Vagina (tissue), 2 donors: Measurements from ENCODE around the gene KRT3. TPM values are rescaled to one million over a fixed set of nuclear protein-coding genes. Genes with fewer than 3 reads are reported as not detected.

Experiments used
- DNase-seq, 2 donors: peaks; one replicate each; pipeline ENCODE4 v3.0.0-alpha.2; 2017; ENCODE audit errors: extremely low spot score in 2 of 2
- H3K27ac ChIP-seq: fragments of 200-600 bp; sonication (generic); one replicate; pipeline ENCODE4 v1.5.1; 2019
- H3K27me3 ChIP-seq: fragments of 200-600 bp; sonication (generic); one replicate; pipeline ENCODE4 v1.5.1; 2019
- H3K36me3 ChIP-seq, 2 donors: fragments of 200-600 bp; sonication (generic); one replicate each; pipeline ENCODE4 v1.5.1; 2017 to 2019
- H3K4me1 ChIP-seq: fragments of 200-600 bp; sonication (generic); one replicate; pipeline ENCODE4 v1.5.1; 2019
- H3K4me3 ChIP-seq, 2 donors: fragments of 200-600 bp; sonication (generic); 1 replicate in 1 of 2; 2 replicates in 1 of 2; pipeline ENCODE4 v1.5.1; 2016 to 2019
- H3K9me3 ChIP-seq: fragments of 200-600 bp; sonication (generic); one replicate; pipeline ENCODE4 v1.5.1; 2019
- POLR2A ChIP-seq, 2 donors: fragments of 450-650 bp; IDR thresholded peaks; one replicate each; pipeline ENCODE4 v1.6.1; 2017; ENCODE audit warnings: antibody characterized with exemption in 2 of 2, mild to moderate bottlenecking in 2 of 2, moderate library complexity in 2 of 2
- POLR2AphosphoS5 ChIP-seq, 2 donors: sonication (generic); formaldehyde crosslinking; IDR thresholded peaks; one replicate each; pipeline ENCODE4 v1.9.0; 2017; ENCODE audit warnings: antibody characterized with exemption in 2 of 2, mild to moderate bottlenecking in 2 of 2, low read depth in 1 of 2; ENCODE audit not compliant: insufficient read depth in 1 of 2
- intact Hi-C: fragments of 100-400 bp; cut with DNase I; formaldehyde crosslinking; loops from one replicate; pipeline ENCODE4 v1.15.1; 2023
- total RNA-seq: library from RNA; depleted of rRNA; stranded (reverse); fragments of >200 nt; gene quantifications from one replicate; pipeline ENCODE4 v1.2.3, GENCODE V29; 2016
- TF ChIP-seq, protein P1 (sequence below), 3 experiments: fragments of 450-650 bp in 2 of 3; fragments of 200-600 bp in 1 of 3; sonication (generic) in 1 of 3; IDR thresholded peaks; one replicate each; pipeline ENCODE4 v1.5.1; 2017 to 2019; ENCODE audit warnings: antibody characterized with exemption in 3 of 3, mild to moderate bottlenecking in 2 of 3, moderate library complexity in 2 of 3

Gene KRT3
- total RNA-seq, 1 donor from 2014 or later = not detected

DNA sequence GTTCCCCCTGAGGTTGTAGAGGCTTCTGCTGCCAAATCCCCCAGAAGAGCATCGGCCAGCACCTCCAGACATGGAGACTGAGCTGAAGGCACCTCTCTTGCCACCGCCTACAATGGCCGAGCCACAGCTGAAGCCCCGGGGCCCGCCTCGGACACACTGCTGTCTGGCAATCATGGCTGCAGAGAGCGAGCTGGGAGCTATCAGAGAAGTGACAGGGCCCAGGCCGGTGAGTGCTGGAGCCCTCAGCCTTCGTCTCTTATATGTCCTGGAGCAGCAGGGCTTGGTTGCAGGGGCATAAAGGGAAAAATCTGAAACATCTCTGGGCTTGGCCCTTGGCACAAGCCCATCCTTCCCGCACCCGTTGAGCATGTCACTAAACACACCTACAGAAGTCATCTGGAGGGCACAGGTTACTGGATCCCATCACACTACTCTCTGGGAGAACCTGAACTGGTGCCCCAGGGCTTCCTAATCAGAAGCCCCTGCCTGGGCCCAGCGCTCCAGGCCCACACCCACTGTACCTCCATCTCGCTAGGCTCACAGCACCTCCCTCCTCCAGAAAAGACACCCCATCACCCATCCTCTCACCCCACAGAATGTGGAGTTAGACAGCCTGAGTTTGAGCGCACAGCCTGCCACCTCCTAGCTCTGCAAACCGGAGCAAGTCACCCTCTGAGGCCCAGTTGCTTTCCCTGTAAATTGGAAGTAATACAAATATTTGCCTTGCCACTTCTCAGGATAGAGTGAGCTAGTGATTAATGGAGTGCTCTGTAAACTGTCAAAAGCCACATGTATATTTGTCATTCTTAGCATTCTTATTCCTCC lies 18.2 kb upstream of the KRT3 start, which contains the start of gene KRT4:
TSS of gene KRT4 (minus strand) at position 232 of the 825 bp plus-strand sequence. CDS start at position 174, 58 bp downstream.
- intact Hi-C loops = no loop called here
- no peaks in the 10 kb centered on the region for H3K9me3 ChIP-seq
- no peaks in the 10 kb centered on the region for H3K36me3 ChIP-seq
- H3K27me3 ChIP-seq = no peaks in the 10 kb centered on the region
- TF ChIP-seq POLR2AphosphoS5 (IDR thresholded peaks at IDR 0.05; ENCODE audit: insufficient read depth in 1 of 2, low read depth in 1 of 2) = no peak
- no peak for TF ChIP-seq POLR2A (IDR thresholded peaks at IDR 0.05)
- TF ChIP-seq, protein P1, sequence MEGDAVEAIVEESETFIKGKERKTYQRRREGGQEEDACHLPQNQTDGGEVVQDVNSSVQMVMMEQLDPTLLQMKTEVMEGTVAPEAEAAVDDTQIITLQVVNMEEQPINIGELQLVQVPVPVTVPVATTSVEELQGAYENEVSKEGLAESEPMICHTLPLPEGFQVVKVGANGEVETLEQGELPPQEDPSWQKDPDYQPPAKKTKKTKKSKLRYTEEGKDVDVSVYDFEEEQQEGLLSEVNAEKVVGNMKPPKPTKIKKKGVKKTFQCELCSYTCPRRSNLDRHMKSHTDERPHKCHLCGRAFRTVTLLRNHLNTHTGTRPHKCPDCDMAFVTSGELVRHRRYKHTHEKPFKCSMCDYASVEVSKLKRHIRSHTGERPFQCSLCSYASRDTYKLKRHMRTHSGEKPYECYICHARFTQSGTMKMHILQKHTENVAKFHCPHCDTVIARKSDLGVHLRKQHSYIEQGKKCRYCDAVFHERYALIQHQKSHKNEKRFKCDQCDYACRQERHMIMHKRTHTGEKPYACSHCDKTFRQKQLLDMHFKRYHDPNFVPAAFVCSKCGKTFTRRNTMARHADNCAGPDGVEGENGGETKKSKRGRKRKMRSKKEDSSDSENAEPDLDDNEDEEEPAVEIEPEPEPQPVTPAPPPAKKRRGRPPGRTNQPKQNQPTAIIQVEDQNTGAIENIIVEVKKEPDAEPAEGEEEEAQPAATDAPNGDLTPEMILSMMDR (IDR thresholded peaks at IDR 0.05) = no peak
- H3K4me3 ChIP-seq = no peak within 1 kb of the TSS
- no peak within 1 kb of the TSS for H3K27ac ChIP-seq
- no peaks in the 10 kb centered on the region for H3K4me1 ChIP-seq
- DNase-seq = no peak

DNA sequence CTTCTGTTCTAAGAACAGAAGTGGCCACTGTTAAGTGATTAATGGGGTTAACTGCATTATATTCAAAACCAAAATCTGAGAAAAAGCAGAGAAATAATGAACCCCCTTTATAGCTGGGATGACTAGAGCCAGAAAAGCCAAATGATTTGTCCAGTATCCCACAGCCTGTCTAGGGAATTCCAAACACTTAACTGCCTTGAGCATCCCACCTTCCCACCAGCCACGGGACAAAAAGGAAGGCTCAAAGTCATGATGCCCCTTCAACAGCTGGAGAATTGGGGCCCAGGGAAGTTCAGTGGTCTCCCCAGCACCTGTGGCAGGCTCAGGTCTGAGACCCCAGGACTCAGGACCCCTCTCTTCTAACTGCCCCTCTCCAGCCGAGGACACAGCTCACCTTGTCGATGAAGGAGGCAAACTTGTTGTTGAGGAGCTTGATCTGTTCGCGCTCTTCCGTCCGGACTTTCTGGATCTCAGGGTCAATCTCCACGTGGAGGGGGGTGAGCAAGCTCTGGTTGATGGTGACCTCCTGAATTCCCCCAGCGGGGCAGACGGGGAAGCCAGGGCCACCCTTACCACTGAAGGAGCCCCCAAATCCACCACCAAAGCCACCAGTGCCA lies 17.4 kb upstream of the KRT3 start:
- intact Hi-C loops = no loop called here

DNA sequence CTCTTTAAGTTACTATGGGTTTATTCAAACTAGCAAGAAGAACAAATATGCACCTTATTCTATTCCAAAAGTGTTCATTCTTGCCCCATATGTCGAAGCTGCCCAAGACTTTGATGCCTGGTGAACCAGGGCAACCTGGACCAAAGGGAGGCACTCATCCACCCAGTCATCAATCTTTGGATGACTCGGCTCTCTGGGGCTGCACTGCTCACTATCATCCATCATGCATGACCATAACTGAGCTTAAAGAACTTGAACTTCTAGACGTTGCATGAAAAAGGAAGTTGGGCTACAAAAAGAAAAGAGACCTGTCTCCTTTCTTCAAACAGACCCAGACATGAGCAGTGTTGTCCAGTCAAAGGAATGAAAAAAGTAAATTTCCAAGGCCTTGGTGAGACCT lies 16.8 kb upstream of the KRT3 start:
- no peaks in the 10 kb centered on the region for H3K27me3 ChIP-seq
- no peak for TF ChIP-seq POLR2A (IDR thresholded peaks at IDR 0.05)
- no peak overlapping the region for H3K27ac ChIP-seq
- no peak for DNase-seq
- intact Hi-C loops = no loop called here
- no peak overlapping the region for H3K4me3 ChIP-seq
- no peaks in the 10 kb centered on the region for H3K36me3 ChIP-seq
- H3K9me3 ChIP-seq = no peaks in the 10 kb centered on the region
- no peaks in the 10 kb centered on the region for H3K4me1 ChIP-seq

More for the DNA sequence above, 17.4 kb upstream of the KRT3 start:
- H3K36me3 ChIP-seq = no peaks in the 10 kb centered on the region
- H3K9me3 ChIP-seq = no peaks in the 10 kb centered on the region
- no peaks in the 10 kb centered on the region for H3K4me1 ChIP-seq
- no peak overlapping the region for H3K4me3 ChIP-seq
- DNase-seq = no peak
- no peak overlapping the region for H3K27ac ChIP-seq
- TF ChIP-seq, protein P1 (IDR thresholded peaks at IDR 0.05) = no peak
- TF ChIP-seq POLR2A (IDR thresholded peaks at IDR 0.05) (no peak), POLR2AphosphoS5 (IDR thresholded peaks at IDR 0.05; ENCODE audit: insufficient read depth in 1 of 2, low read depth in 1 of 2) (no peak)
- no peaks in the 10 kb centered on the region for H3K27me3 ChIP-seq

DNA sequence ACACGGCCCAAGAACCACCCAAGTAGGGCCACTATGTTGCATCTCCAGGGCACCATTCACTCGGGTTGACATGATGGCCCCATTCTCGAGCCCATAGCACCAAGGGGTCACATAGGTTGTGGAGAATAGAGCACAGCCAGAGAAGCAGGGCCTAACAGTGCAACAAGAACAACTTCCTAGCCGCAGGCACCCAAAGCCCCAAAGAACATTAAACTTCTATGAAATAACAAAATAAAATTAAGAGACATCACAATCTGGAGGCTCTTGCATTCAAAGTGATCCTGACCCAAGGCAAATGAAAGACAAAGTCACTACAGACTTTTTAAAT lies 16.1 kb upstream of the KRT3 start:
- Histone ChIP-seq H3K27me3 (no peaks in the 10 kb centered on the region), H3K36me3 (no peaks in the 10 kb centered on the region), H3K9me3 (no peaks in the 10 kb centered on the region), H3K27ac (no peak overlapping the region), H3K4me3 (no peak overlapping the region), H3K4me1 (no peaks in the 10 kb centered on the region)
- no peak for TF ChIP-seq POLR2A (IDR thresholded peaks at IDR 0.05)
- TF ChIP-seq POLR2AphosphoS5 (IDR thresholded peaks at IDR 0.05; ENCODE audit: insufficient read depth in 1 of 2, low read depth in 1 of 2) = no peak
- TF ChIP-seq, protein P1 (IDR thresholded peaks at IDR 0.05) = no peak
- intact Hi-C loops = no loop called here
- no peak for DNase-seq

DNA sequence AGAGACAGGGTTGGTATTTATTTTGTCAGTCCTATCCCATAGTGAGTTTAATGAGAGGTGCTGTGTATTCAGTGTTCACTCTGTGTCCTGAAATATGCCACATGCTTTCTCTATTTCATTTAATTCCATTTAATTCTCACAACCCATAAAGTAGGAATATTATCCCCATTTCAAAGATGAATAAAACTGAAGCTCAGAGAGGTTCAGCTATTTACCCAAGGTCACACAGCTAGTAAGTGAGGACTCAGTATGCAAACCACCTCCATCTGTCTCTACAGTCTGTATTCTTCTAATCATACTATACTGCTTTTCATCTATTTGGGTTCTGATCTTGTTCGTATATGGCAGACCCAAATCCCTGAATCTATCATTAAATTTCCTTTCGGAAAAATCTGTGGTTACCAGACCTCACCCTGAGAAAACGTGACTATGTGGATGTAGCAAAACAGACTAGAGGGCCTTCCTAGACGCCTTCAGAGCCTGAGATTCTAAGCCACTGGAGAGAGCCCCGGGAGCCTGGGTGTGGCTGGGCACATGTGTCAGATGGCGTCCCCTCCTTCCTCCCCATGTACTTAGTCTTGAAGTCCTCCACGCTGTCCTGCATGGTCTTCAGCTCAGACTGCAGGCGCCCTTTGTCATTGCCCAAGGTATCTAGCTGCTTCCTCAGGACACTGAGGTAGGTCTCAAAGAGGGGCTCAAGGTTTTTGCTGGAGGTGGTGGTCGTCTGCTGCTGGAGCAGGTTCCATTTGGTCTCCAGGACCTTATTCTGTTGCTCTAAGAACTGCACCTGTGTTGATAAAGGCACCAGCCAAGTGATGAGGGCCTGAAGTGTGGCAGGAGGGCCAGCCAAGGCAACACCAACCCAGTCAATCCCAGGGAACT lies 15.5 kb upstream of the KRT3 start:
- Histone ChIP-seq H3K36me3 (no peaks in the 10 kb centered on the region), H3K4me1 (no peaks in the 10 kb centered on the region), H3K27me3 (no peaks in the 10 kb centered on the region), H3K9me3 (no peaks in the 10 kb centered on the region), H3K4me3 (no peak overlapping the region), H3K27ac (no peak overlapping the region)
- no peak for TF ChIP-seq POLR2A (IDR thresholded peaks at IDR 0.05)
- no peak for TF ChIP-seq POLR2AphosphoS5 (IDR thresholded peaks at IDR 0.05; ENCODE audit: insufficient read depth in 1 of 2, low read depth in 1 of 2)
- TF ChIP-seq, protein P1 (IDR thresholded peaks at IDR 0.05) = no peak
- intact Hi-C loops = no loop called here
- DNase-seq = no peak
